Kidney glomerular epithelial cell (primary cell): ENCODE measurements around the gene ERVV-1.
"Not testable (repeated sequence)": the region's sequence is repeated elsewhere in the genome, so short reads cannot be mapped to it uniquely, and the experiment has no call there.

Source experiments
- DNase-seq: peaks from one replicate; lab custom pipeline; 2025; lab: John Stamatoyannopoulos, UW

The ERVV-1 gene

GRCh38 chr19:53019684-53020083, 6.0 kb downstream of the ERVV-1 start:
- DNase-seq: no peak

- DNase-seq: not testable (repeated sequence)
Measured at GRCh38 chr19:53028306-53028705, 14.6 kb downstream of the ERVV-1 start.

GRCh38 chr19:53034054-53034453, 20.3 kb downstream of the ERVV-1 start:
- no peak for DNase-seq

GRCh38 chr19:53034948-53035675, 21.4 kb downstream of the ERVV-1 start:
- no peak for DNase-seq

- no peak for DNase-seq
Measured at GRCh38 chr19:53037101-53038097, 23.7 kb downstream of the ERVV-1 start.

GRCh38 chr19:53041366-53041765, 27.6 kb downstream of the ERVV-1 start:
- DNase-seq: no peak

- DNase-seq: no peak
Measured at GRCh38 chr19:53045536-53045935, 31.8 kb downstream of the ERVV-1 start.

- no peak for DNase-seq
Measured at GRCh38 chr19:53047379-53047778, 33.7 kb downstream of the ERVV-1 start.

- peak; percentile 65 for DNase-seq
Measured at GRCh38 chr19:53055117-53055516, 41.4 kb downstream of the ERVV-1 start.

GRCh38 chr19:53057904-53058580, 44.3 kb downstream of the ERVV-1 start:
- no peak for DNase-seq
